Suppressor macrophage treated with lipopolysaccharide for 1 hour (primary cell): Measurements from ENCODE around the gene DRD4.
"Not testable (repeated sequence)": the region's sequence is repeated elsewhere in the genome, so short reads cannot be mapped to it uniquely, and the experiment has no call there.

Source experiments
- DNase-seq, 3 donors: peaks; one replicate each; pipeline ENCODE4 v3.0.0-alpha.2; 2020 to 2022

The DRD4 gene

GRCh38 chr11:680970-681369 is 43.9 kb downstream of the DRD4 start:
- DNase-seq, result no peak

- DNase-seq, result no peak
Measured at GRCh38 chr11:686451-687243, 49.6 kb downstream of the DRD4 start.

GRCh38 chr11:687751-688150 is 50.7 kb downstream of the DRD4 start:
- no peak for DNase-seq

- no peak for DNase-seq
Measured at GRCh38 chr11:688681-689080, 51.6 kb downstream of the DRD4 start.

- no peak for DNase-seq
Measured at GRCh38 chr11:689625-690024, 52.6 kb downstream of the DRD4 start.

- DNase-seq, result not testable (repeated sequence)
Measured at GRCh38 chr11:690244-690643, 53.2 kb downstream of the DRD4 start.
